LNCAP (cell line): ENCODE measurements around the gene SPP1.

Experiments used
- TF ChIP-seq, protein P1 (sequence below): fragments of 450-650 bp; IDR thresholded peaks from 2 replicates; pipeline ENCODE4 v1.5.1; 2017; ENCODE audit warnings: mild to moderate bottlenecking

Gene SPP1

DNA sequence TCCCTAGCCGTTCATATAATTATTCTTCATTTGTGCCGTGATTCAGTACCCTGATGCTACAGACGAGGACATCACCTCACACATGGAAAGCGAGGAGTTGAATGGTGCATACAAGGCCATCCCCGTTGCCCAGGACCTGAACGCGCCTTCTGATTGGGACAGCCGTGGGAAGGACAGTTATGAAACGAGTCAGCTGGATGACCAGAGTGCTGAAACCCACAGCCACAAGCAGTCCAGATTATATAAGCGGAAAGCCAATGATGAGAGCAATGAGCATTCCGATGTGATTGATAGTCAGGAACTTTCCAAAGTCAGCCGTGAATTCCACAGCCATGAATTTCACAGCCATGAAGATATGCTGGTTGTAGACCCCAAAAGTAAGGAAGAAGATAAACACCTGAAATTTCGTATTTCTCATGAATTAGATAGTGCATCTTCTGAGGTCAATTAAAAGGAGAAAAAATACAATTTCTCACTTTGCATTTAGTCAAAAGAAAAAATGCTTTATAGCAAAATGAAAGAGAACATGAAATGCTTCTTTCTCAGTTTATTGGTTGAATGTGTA is 7.0 kb downstream of the SPP1 start:
- TF ChIP-seq, protein P1, sequence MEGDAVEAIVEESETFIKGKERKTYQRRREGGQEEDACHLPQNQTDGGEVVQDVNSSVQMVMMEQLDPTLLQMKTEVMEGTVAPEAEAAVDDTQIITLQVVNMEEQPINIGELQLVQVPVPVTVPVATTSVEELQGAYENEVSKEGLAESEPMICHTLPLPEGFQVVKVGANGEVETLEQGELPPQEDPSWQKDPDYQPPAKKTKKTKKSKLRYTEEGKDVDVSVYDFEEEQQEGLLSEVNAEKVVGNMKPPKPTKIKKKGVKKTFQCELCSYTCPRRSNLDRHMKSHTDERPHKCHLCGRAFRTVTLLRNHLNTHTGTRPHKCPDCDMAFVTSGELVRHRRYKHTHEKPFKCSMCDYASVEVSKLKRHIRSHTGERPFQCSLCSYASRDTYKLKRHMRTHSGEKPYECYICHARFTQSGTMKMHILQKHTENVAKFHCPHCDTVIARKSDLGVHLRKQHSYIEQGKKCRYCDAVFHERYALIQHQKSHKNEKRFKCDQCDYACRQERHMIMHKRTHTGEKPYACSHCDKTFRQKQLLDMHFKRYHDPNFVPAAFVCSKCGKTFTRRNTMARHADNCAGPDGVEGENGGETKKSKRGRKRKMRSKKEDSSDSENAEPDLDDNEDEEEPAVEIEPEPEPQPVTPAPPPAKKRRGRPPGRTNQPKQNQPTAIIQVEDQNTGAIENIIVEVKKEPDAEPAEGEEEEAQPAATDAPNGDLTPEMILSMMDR, result no peak

DNA sequence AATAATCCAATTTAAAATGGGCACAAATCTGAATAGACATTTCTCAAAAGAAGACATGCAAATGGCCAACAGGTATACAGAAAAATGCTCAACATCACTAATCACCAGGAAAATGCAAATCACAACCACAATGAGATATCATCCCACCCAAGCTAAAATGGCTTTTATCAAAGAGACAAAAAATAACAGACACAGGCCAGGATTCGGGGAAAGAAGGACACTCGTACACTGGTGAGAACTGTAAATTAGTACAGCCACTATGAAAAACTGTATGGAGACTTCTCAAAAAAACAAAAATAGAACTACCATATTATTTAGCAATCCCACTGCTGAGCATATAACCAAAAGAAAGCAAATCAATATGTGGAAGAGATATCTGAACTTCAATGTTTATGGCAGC is 8.5 kb downstream of the SPP1 start:
- TF ChIP-seq, protein P1, result no peak

DNA sequence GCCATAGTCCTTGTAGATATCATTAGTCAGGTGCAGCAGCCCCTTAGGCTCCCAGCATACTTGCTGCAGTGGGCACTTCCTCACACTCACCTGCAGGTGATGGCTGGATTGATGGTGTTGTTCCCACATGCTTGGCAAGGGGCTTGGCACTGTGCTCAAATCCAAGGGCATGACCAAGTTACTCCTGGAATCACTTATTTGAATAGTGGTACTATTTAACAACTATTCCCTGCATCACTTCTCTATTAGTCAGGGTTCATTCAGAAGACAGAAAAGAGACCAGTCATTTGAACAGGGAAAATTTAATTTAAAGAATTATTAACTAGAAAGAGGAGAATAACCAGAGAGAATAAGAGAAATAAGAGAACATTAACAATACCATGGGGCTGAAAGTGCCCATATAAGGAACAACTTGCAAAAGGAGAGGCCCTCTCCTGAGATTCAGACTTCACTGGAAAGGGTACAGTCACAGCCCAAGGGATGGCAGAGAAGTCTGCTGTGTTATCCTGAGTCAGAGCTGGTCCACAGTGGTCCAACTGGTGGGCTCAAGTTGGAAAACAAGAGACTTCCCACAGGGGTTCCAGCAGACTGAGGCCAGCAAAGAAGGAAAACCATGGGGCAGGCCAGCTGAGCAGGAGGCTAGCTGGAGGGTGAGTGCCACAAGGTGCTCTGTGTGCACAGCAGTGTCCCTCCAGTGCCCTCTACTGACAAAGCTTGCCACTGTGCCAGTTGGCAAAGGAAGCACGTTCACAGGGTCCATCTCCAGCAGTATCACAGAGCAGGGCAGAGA is 9.8 kb downstream of the SPP1 start:
- TF ChIP-seq, protein P1, result peak; percentile 89

DNA sequence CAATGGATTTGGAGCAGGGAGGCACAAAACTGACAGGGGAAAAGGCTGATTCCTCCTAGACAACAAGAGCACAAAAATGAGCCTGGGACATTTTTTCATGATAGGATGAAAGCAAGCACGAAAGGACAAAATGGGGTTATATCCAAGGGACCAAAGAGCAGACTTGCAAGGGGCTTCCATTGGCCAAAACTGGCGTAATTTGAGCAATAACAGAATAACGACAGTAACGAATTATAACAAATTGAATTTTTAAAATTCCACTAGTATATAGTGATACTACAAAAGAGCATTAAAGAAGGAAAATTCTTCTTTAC is 10.3 kb downstream of the SPP1 start:
- TF ChIP-seq, protein P1, result no peak; the same call in none of the 2 replicates

DNA sequence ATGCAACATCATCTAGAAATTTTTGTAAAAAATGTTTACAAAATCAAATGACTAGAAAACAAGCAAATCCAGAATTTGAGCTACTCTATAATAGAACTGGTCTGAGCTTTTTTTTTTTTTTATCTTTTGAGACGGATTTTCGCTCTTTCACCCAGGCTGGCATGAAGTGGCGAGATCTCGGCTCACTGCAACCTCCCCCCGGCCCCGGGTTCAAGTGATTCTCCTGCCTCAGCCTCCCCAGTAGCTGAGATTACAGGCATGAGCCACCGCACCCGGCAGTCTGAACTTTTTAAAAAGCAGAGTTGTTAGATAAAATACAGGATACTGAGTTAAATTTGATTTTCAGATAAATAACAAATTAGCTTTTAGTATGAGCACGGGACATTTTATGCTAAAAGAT is 11.0 kb downstream of the SPP1 start:
- TF ChIP-seq, protein P1, result no peak

DNA sequence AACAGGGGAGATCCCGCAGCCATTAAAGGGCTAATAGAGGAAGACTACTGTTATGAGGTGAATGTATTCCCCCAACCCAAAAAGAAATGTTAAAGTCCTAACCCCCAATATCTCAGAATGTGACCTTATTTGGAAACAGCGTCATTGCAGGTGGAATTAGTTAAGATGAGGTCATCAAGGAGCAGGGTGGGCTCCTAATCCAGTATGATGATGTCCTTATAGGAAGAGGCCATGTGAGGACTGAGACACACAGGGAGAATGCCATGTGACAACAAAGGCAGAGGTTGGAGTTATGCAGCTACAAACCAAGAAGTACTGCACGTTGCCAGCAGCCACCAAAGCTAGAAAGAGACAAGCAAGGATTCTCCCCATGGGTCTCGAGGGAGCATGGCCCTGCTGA is 14.3 kb downstream of the SPP1 start:
- TF ChIP-seq, protein P1, result no peak

DNA sequence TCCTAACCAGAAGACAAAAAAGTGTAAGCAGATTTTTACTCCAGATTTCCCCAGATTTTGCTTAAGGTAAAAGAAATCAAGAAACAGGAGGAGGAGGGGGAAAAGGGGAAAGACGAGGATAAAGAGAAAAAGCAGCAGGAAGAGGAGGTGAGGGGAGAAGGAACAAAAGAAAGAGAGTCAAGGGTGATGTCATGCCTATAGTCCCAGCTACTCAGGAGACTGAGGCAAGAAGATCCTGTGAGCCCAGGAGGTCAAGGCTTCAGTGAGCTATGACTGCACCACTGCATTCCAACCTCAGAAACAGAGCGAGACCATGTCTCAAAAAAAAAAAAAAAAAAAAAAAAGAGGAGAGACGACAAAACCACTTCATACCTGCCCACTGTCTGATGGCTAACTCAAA is 19.9 kb downstream of the SPP1 start:
- TF ChIP-seq, protein P1, result no peak
